K562 treated with DMSO at 1 percent for 12 hours (cell line): ENCODE measurements around the gene CSGALNACT2. TPM values are rescaled to one million over a fixed set of nuclear protein-coding genes. Genes with fewer than 3 reads are reported as not detected.

Source experiments
- total RNA-seq: library from RNA; unstranded; fragments of 300-600 nt; gene quantifications from 2 replicates; pipeline ENCODE4 v1.2.3, GENCODE V29; 2022; ENCODE audit not compliant: insufficient read depth

Gene CSGALNACT2, protein sequence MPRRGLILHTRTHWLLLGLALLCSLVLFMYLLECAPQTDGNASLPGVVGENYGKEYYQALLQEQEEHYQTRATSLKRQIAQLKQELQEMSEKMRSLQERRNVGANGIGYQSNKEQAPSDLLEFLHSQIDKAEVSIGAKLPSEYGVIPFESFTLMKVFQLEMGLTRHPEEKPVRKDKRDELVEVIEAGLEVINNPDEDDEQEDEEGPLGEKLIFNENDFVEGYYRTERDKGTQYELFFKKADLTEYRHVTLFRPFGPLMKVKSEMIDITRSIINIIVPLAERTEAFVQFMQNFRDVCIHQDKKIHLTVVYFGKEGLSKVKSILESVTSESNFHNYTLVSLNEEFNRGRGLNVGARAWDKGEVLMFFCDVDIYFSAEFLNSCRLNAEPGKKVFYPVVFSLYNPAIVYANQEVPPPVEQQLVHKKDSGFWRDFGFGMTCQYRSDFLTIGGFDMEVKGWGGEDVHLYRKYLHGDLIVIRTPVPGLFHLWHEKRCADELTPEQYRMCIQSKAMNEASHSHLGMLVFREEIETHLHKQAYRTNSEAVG
- total RNA-seq: 3.1 and 9.0 TPM in 2 replicates

GRCh38 chr10:43138021-43138756, at the start of gene CSGALNACT2:
TSS of gene CSGALNACT2 (plus strand) at chr10:43138445. CDS start at chr10:43155150, 16,705 bp downstream.

Other genes with a start within 250 kb of the CSGALNACT2 start
- gene RET, start 61.4 kb upstream of the CSGALNACT2 start, total RNA-seq: not detected in 2 replicates
- 2.3 and 6.0 TPM in 2 replicates for gene RASGEF1A, start 128.6 kb downstream of the CSGALNACT2 start, total RNA-seq
- gene FXYD4, start 233.2 kb downstream of the CSGALNACT2 start, total RNA-seq: not detected in 2 replicates